Measurements from ENCODE around the gene SAP25.
"Not testable (repeated sequence)": the region's sequence is repeated elsewhere in the genome, so short reads cannot be mapped to it uniquely, and the experiment has no call there.

Gene SAP25

GRCh38 chr7:100556541-100556940, 17.2 kb downstream of the SAP25 start:
- DNase-seq, result no peak

- DNase-seq, result no peak
Measured at GRCh38 chr7:100555701-100556100, 18.0 kb downstream of the SAP25 start.

DNA sequence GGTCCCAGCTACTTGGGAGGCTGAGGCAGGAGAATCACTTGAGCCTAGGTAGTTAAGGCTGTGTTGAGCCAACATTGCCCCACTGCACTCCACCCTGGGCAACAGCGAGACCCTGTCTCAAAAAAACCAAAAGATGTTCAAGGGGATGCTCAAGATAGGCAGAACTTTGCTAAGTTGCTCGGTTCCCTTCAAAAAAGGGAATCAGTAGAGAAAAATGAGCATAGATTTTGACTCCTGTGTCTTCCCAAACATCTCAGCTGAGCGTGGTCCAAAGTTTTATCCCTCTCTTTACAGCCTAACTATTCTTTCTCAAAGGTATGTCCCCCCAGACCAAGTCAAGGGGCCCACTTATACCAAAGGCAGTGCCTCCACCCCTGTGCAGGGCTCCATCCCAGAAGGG, 20.7 kb downstream of the SAP25 start:
- no peak for DNase-seq

- DNase-seq, result no peak
Measured at GRCh38 chr7:100552532-100552931, 21.2 kb downstream of the SAP25 start.

DNA sequence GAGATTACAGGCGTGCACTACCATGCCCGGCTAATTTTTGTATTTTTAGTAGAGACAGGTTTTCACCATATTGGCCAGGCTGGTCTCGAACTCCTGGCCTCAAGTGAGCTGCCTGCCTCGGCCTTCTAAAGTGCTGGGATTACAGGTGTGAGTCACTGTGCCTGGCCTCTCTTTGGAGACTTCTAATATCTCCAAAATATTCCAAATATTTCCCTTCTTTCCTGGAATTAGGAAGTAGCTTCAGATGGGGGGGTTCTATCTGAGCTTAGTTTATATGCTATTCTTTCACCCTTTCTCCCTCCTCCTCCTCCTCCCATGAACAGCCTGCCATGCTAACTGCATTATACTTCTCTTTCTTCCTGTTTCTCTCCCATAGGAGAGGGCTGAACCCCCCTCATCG, 25.3 kb downstream of the SAP25 start:
- DNase-seq, result not testable (repeated sequence)

DNA sequence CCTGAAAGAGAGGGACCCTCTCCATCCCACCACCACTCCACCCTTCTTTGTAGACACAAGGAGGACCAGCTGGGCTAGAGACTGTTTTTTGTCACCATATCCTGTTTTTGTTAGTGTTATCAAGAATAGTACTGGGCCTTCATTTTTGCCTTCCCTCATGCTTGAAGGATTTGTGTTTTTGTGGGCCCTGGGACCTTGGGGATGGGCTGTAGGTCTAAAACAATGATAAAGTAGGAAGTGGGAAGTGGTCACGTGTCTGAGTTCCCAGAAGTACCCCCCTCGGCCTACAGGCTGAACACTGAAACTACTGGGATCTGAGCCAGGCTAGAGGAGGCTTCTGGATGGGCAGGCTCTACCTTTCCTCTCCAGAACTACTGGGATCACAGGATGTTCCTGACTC, 25.8 kb downstream of the SAP25 start:
- DNase-seq, result no peak

GRCh38 chr7:100546926-100547800, 26.5 kb downstream of the SAP25 start:
- DNase-seq, result no peak

DNA sequence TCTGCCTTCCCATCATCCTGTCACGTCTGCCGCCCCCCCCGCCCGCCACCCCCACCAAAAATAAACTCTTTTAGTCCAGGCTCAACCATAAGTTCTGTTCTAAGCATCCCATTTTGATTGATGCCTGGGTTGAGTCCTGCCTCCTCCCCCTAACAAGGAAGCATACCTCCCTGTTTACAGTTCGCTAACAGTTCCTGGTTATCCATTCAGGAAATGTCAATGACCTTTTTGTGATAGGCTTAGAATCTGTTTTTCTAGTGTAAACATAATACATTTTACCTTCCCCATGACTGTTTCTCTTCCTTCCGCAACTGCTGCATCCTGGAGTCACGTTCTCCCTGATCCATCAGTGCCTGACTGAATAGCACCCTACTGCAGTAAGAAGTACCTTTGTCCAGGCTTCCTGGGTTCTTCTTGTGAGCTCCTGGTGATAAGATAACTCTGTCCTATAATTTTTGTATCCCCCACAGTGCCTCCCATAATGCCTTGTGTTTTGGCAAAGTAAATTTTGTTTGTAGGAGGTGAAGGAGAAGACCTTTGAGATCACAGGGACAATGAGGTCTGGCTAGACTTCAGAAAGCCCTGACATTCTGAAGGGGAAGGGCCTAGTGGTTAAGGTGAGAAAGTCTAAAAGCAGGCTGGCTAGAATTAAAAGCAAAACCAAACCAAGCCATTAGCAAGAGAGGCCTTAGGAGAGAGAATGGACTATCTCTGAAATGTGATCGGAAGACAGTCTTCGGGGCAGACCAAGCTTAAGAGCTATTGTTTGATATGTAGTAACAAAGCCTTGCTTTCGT, 27.4 kb downstream of the SAP25 start:
- peak; percentile 75 for DNase-seq

DNA sequence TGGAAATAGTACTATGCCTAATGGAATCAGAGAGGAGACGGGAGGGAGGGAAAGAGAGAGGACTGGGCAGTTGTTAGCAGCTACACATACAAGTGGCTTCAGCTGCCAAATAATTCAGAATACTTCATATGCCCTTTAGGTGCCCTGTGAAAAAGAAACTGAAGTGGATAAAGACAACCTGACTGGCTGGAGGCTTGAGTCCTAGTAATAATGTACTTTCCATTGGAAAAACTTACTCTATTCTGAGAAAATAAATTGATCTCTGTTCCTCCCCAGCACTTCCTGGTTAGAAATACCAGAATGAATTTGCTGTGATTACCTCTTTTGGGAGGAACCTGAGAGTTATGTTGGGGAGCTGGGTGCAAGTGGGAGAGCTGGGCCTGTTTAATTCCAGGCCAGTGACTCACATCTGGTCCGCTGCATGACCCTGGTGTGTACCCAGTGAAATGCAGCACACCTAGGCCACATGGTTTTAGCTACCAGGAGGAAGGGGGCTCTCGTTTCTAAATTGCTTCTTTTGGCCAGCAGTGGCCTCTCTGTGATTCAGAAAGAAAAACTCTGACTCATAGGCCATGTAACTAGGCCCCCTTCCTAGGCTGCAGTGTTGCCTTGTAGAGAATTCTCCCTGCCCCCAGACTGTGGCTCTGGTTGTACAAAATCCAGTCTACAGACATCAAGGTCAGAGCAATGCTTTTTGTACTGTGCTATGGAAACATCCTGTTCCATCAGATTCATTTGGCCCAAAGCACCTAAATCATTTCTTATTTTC, 28.2 kb downstream of the SAP25 start:
- peak; percentile 38 for DNase-seq

DNA sequence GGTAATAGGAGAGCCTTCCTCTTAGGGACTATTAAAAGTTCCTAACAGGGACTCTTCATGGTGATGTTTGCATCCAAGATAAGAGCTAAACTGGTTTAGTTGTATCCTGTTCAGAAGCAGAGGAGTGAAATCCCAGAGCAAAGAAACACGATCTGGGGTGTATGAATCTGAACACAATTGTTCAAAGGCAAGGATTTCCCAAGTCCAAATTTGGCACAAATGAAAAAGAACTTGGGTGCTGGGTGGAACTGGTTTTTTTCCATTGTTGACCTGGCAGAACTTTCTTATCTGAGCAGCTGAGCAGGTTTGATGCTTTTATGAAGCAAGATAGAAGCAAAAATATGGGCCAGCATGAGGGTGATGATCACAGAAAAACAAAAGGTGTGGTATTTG, 28.7 kb downstream of the SAP25 start:
- no peak for DNase-seq

DNA sequence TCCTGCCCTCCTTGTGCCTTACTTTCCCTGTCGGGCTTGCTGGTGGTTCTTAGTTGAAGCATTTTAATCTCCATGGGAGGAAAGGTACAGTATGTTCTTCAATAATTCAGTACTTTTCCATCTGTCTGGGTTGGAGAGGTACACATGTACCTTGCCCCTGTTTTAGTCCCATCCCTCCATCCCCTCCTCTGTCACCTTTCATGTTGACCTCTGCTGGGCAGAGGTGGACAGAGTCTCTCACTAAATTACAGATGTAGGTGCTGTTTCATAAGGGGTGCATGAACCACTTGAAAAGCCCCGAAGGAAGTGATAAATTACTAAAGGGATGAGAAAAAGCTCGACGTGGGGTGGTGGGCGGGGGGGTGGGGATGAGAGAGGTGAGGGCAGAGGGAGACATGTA, 29.3 kb downstream of the SAP25 start:
- no peak for DNase-seq

- no peak for DNase-seq
Measured at GRCh38 chr7:100543586-100543985, 30.1 kb downstream of the SAP25 start.

GRCh38 chr7:100541309-100541708, 32.4 kb downstream of the SAP25 start:
- not testable (repeated sequence) for DNase-seq

GRCh38 chr7:100540073-100540723, 33.5 kb downstream of the SAP25 start:
- DNase-seq, result no peak

DNA sequence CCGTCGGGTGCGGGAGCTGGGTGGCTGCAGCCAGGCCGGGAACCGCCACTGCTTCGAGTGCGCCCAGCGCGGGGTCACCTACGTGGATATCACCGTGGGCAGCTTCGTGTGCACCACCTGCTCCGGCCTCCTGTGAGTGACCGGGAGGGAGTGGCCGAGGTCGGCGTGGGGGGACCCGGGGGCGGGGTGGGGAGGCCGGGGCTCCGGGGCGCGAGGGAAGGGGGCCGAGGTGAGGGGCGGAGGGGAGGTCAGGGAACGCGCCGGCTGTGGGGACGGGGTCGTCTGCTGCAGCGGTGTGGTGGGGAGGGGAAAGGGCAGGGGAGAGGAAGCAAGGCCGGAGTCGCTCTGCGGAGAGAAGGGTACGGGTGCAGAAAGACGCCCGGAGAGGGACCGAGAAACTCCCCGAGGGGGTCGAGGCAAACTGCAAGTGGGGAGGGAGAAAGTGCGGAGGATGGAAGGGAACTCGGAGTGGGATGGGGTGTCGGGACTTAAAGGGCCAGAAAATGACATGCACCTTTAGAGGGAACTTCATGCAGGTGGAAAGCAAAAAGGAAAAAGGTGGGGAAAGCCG, 34.2 kb downstream of the SAP25 start:
- DNase-seq, result no peak

- DNase-seq, result peak; percentile 100
Measured at GRCh38 chr7:100538654-100539435, 34.9 kb downstream of the SAP25 start, which contains the start of gene AGFG2. Gene AGFG2 (plus strand): TSS chr7:100539203. CDS start chr7:100539347, 144 bp downstream.

DNA sequence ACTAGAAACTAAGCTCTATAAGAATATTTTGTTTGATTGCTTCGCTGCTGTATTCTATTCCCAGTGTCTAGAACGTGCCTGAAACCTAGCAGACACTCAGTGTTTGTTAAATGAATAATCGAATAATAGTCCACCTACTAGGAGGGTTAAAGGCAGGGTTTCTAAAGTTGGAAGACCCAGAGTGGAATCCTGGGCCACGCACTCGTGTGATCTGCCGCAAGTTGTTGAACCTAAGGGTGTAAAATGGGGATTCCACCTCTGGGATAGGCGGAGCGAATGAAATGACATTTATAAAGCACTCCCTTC, 35.4 kb downstream of the SAP25 start:
- no peak for DNase-seq

GRCh38 chr7:100536695-100537094, 37.0 kb downstream of the SAP25 start:
- not testable (repeated sequence) for DNase-seq

- not testable (repeated sequence) for DNase-seq
Measured at GRCh38 chr7:100535982-100536381, 37.7 kb downstream of the SAP25 start.

DNA sequence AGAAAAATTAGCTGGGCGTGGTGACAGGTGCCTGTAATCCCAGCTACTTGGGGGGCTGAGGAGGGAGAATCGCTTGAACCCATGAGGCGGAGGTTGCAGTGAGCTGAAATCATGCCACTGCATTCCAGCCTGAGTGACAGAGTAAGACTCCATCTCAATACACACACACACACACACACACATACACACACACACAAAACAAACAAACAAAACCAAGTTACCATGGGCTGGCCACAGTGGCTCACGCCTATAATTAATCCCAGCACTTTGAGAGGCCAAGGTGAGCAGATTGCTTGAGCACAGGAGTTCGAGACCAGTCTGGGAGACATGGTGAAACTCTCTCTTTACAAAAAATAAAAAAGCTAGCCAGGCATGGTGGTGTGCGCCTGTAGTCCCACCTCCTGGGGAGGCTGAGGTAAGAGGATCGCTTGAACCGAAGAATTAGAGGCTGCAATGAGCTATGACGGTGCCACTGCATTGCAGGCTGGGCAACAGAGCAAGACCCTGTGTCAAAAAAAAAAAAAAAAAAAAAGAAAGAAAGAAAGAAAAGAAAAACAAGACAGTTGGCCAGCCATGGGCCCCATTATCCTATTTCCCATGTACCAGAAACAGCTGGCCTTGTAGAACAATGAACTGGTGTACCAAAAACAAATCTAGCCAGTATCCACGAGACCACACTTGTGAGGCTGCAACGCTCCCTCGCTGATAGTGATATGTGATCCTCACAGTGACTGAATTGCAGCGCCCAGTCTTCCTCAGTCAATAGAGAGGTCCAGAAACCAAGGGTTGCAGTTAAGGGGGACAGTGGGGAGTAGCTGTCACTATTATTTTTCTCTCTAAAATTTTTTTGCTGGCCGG, 41.3 kb downstream of the SAP25 start:
- DNase-seq, result no peak

All from CD4-positive, alpha-beta T cell treated with Interleukin-17A for 1 hour (primary cell).